ENCODE results near the gene PRICKLE1.

GRCh38 chr12:42496886-42497285 is 92.7 kb downstream of the PRICKLE1 start:
- TF ChIP-seq GATA2 (IDR thresholded peaks at IDR 0.05; ENCODE audit: low read depth, low read length): no peak
- TF ChIP-seq GATA3 (IDR thresholded peaks at IDR 0.05; ENCODE audit: low read depth, low read length): no peak

All from SH-SY5Y (cell line).